HepG2 (cell line): Measurements from ENCODE around the gene KSR1. TPM values are rescaled to one million over a fixed set of nuclear protein-coding genes. Genes with fewer than 3 reads are reported as not detected.

ENCODE experiments used
- ATAC-seq: fragments of 200-7000 bp; cut with Tn5 transposase; 3 replicates; pipeline ENCODE4 v1.9.1; 2020; ENCODE audit warnings: mild to moderate bottlenecking, moderate library complexity
- BruUV-seq: library from RNA; stranded (reverse); fragments of 400-500 nt; replicated peaks from 2 replicates; lab custom pipeline; 2021; lab: Mats Ljungman, UMichigan
- CTCF ChIA-PET: fragments of 300-600 bp; formaldehyde crosslinking; extraction: SDS; loops from one replicate; lab custom pipeline; 2021; ENCODE audit warnings: low total read pairs, inconsistent platforms, low intra/inter-chr PET ratio; lab: Yijun Ruan, JAX
- POLR2A ChIA-PET: fragments of 350-600 bp; sonication (Branson Sonifier 250); formaldehyde crosslinking; loops from one replicate; lab custom pipeline; 2020; ENCODE audit warnings: antibody characterized with exemption, inconsistent platforms; lab: Yijun Ruan, JAX
- DNase-seq: peaks from one replicate; pipeline ENCODE4 v3.0.0-alpha.2; 2015; ENCODE audit warnings: low spot score
- FAIRE-seq: peaks from 3 replicates; lab custom pipeline; 2011; peaks lifted over from hg19 to GRCh38; lab: Jason Lieb, UNC
- H2AFZ ChIP-seq: one replicate; pipeline ENCODE4 v1.6.1; 2011; ENCODE audit warnings: low read length, inconsistent platforms
- H3K27ac ChIP-seq: fragments of 300-600 bp; 3 replicates; pipeline ENCODE4 v1.8.0; 2011; ENCODE audit warnings: mixed run types, mild to moderate bottlenecking, mixed read lengths, low read length, inconsistent platforms; ENCODE audit not compliant: insufficient read depth; ENCODE audit errors: extremely low read length
- H3K27me3 ChIP-seq, 2 experiments: fragments of 200-600 bp in 1 of 2; 2 replicates in 1 of 2; 3 replicates in 1 of 2; pipeline versions ENCODE4 v1.6.0 to v1.8.0; 2011; ENCODE audit warnings: low read length in 2 of 2, mild to moderate bottlenecking in 2 of 2, moderate library complexity in 2 of 2, inconsistent platforms in 1 of 2; ENCODE audit not compliant: insufficient read depth in 2 of 2, control insufficient read depth in 1 of 2
- H3K36me3 ChIP-seq, 2 experiments: fragments of 200-600 bp in 1 of 2; replicated peaks in 1 of 2; 2 replicates in 1 of 2; 3 replicates in 1 of 2; pipeline versions ENCODE4 v1.5.1 to v1.8.0; 2011; ENCODE audit warnings: low read length in 2 of 2, inconsistent platforms in 1 of 2; ENCODE audit not compliant: insufficient read depth in 2 of 2, control insufficient read depth in 1 of 2
- H3K4me1 ChIP-seq: 2 replicates; pipeline ENCODE4 v1.5.1; 2012; ENCODE audit warnings: low read length, inconsistent platforms; ENCODE audit not compliant: insufficient read depth
- H3K4me2 ChIP-seq: 2 replicates; pipeline ENCODE4 v1.6.0; 2011; ENCODE audit warnings: low read depth, low read length, inconsistent platforms
- H3K4me3 ChIP-seq, 3 experiments: fragments of 200-600 bp in 1 of 3; sonication (generic), shearing (Covaris generic) in 1 of 3; replicated peaks in 1 of 3; 2 replicates each; pipeline ENCODE4 v1.5.1; 2011 to 2016; ENCODE audit warnings: low read length in 3 of 3, inconsistent platforms in 2 of 3, low read depth in 2 of 3, mild to moderate bottlenecking in 2 of 3, control low read depth in 1 of 3, mixed read lengths in 1 of 3; ENCODE audit not compliant: insufficient read depth in 1 of 3
- H3K79me2 ChIP-seq: one replicate; pipeline ENCODE4 v1.6.1; 2011; ENCODE audit warnings: low read length, inconsistent platforms; ENCODE audit not compliant: insufficient read depth
- H3K9ac ChIP-seq: 2 replicates; pipeline ENCODE4 v1.6.0; 2011; ENCODE audit warnings: mild to moderate bottlenecking, low read depth, low read length, inconsistent platforms; ENCODE audit not compliant: insufficient read depth
- H3K9me3 ChIP-seq: 2 replicates; pipeline ENCODE4 v1.5.1; 2012; ENCODE audit warnings: mild to moderate bottlenecking, low read length
- H4K20me1 ChIP-seq: 2 replicates; pipeline ENCODE4 v1.6.0; 2011; ENCODE audit warnings: inconsistent platforms, mild to moderate bottlenecking, low read length, moderate library complexity; ENCODE audit not compliant: insufficient read depth
- AGO2 ChIP-seq: fragments of 200-400 bp; formaldehyde crosslinking; optimal IDR thresholded peaks from 2 replicates; pipeline ENCODE3; 2017; ENCODE audit warnings: mild to moderate bottlenecking, low read depth, low read length, moderate library complexity
- KLF15 ChIP-seq: sonication (generic); formaldehyde crosslinking; IDR thresholded peaks from 2 replicates; pipeline ENCODE4 v1.8.1; 2023; ENCODE audit warnings: borderline replicate concordance, mild to moderate bottlenecking, inconsistent platforms, missing genetic modification reagents, mixed read lengths
- KLF9 ChIP-seq: IDR thresholded peaks from 2 replicates; pipeline ENCODE4 v1.6.1; 2016; ENCODE audit warnings: low read depth
- REPIN1 ChIP-seq: sonication (generic); formaldehyde crosslinking; IDR thresholded peaks from 2 replicates; pipeline ENCODE4 v1.8.0; 2022; ENCODE audit warnings: missing genetic modification reagents, low read depth, mild to moderate bottlenecking, borderline replicate concordance
- RORA ChIP-seq: sonication (generic); formaldehyde crosslinking; IDR thresholded peaks from 2 replicates; pipeline ENCODE4 v1.5.0; 2020; ENCODE audit warnings: mild to moderate bottlenecking, missing genetic modification reagents, moderate library complexity
- USF2 ChIP-seq, 2 experiments: sonication (generic) in 1 of 2; formaldehyde crosslinking in 1 of 2; IDR thresholded peaks; 2 replicates each; pipeline versions ENCODE4 v1.5.1 to v1.6.1; 2011 to 2020; ENCODE audit warnings: borderline replicate concordance in 1 of 2, low read depth in 1 of 2, low read length in 1 of 2, mild to moderate bottlenecking in 1 of 2, missing genetic modification reagents in 1 of 2, moderate library complexity in 1 of 2
- ZNF629 ChIP-seq: sonication (generic); formaldehyde crosslinking; conservative IDR thresholded peaks from 2 replicates; pipeline ENCODE4 v1.5.0; 2020; ENCODE audit warnings: missing genetic modification reagents
- ZNF709 ChIP-seq: sonication (generic); formaldehyde crosslinking; IDR thresholded peaks from 2 replicates; pipeline ENCODE4 v1.5.0; 2020; ENCODE audit warnings: mild to moderate bottlenecking, missing genetic modification reagents
- WGBS: methylation state at CpG from one replicate; pipeline ENCODE4 v1.1.6; 2017; ENCODE audit warnings: low lambda C conversion rate; 5-methylcytosine and 5-hydroxymethylcytosine counted together
- in situ Hi-C: cut with HindIII; loops from 2 replicates; pipeline ENCODE4 v1.10.0; 2017; ENCODE audit warnings: low pct_unique_long_range_greater_than_20kb; ENCODE audit not compliant: extremely low pct_ligation_motif_present
- intact Hi-C: fragments of 100-400 bp; cut with micrococcal nuclease; formaldehyde crosslinking; loops from one replicate; pipeline ENCODE4 v1.10.0; 2022; ENCODE audit not compliant: unreplicated experiment
- polyA plus RNA-seq, 8 experiments: library from polyadenylated mRNA; depleted of rRNA in 3 of 8; stranded (reverse) in 7 of 8; unstranded in 1 of 8; fragments of >200 nt; fragmentation: Illumina TruSeq in 4 of 8; extraction: Trizol in 4 of 8; gene quantifications; 2 replicates each; pipeline versions ENCODE4 v1.2.1 to v1.2.3, GENCODE V29; 2011 to 2016; ENCODE audit warnings: low read depth in 4 of 8, missing spikeins in 1 of 8, mixed read lengths in 1 of 8; ENCODE audit not compliant: insufficient read depth in 1 of 8
- total RNA-seq, 5 experiments: library from RNA; depleted of rRNA; stranded (reverse); fragments of >200 nt; fragmentation: Illumina TruSeq; extraction: Trizol; gene quantifications; 2 replicates each; pipeline ENCODE4 v1.2.3, GENCODE V29; 2016; ENCODE audit warnings: low read depth in 1 of 5

The KSR1 gene
- total and polyA plus RNA-seq, 2 of the 13 experiments (the other 11 are each of a cell fraction or from before 2014, with no cell fraction given), result 10.1 to 16.6 TPM

DNA sequence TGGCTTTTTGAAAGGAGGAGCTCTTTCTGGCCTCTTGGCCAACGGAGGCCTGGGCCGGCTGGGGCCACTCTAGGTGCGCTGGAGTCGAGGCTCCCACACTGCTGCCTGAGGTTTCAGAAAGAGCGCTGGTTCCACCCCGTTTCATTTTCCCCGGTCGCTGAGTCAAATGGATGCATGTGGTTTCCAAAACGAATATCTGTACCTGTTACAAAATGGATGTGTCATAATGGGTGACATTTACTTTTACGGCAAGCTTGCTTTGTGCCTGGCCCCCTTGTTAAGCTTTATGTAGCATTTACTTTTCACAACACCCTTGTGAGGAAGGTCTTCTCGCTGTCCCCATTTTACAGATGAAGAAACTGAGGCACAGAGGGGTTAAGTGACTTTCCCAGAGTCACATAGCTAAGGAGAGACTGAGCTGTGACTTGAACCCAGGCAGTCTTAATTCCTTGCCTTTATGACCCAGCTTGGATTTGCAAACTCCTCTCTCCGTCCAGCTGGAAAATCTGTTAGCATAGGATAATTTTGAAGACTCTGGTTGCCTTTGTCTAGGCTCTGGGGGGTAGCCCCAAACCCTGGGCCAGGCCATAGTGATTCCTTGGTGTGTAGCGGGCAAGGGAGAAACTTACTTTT lies 10.6 kb downstream of the KSR1 start:
- peaks cover 52% of the 10 kb centered on the region for H3K79me2 ChIP-seq
- FAIRE-seq (no peak), ATAC-seq (no peak), DNase-seq (no peak)
- H3K27ac ChIP-seq, result no peak overlapping the region
- no peaks in the 10 kb centered on the region for H3K27me3 ChIP-seq
- ChIA-PET CTCF (no interaction called here), POLR2A (interaction anchor here (1.0 to 1.2 kb wide), 2 partner anchors 9 to 11 kb away, joined by 3 read pairs; partner anchors contain the start of gene KSR1)
- H3K4me2 ChIP-seq, result no peak overlapping the region
- H3K9ac ChIP-seq, result no peak overlapping the region
- no peak overlapping the region for H2AFZ ChIP-seq
- intact Hi-C loops, result no loop called here
- no TSS peak for BruUV-seq
- no peaks in the 10 kb centered on the region for H3K9me3 ChIP-seq
- no peak for TF ChIP-seq RORA (CRISPR knock-in tag)
- TF ChIP-seq KLF9, result no peak
- TF ChIP-seq ZNF629, result peak; percentile 86
- TF ChIP-seq KLF15 (CRISPR knock-in tag), result no peak
- no peak for TF ChIP-seq AGO2
- no peak for TF ChIP-seq USF2 (IDR thresholded peaks at IDR 0.05; ENCODE audit: low read depth, low read length)
- TF ChIP-seq USF2 (CRISPR knock-in tag; IDR thresholded peaks at IDR 0.05; ENCODE audit: borderline replicate concordance), result no peak
- no peak for TF ChIP-seq REPIN1 (CRISPR knock-in tag)
- TF ChIP-seq ZNF709, result no peak
- H3K36me3 ChIP-seq, result no peaks in the 10 kb centered on the region
- WGBS, result 95% methylated on average over 13 of the region's 13 CpGs
- H3K4me1 ChIP-seq, result peaks cover 61% of the 10 kb centered on the region
- in situ Hi-C loops, result no loop called here
- peaks cover 3% of the 10 kb centered on the region; the same call in 1 of the 2 replicates for H4K20me1 ChIP-seq
- H3K4me3 ChIP-seq, result no peak overlapping the region
